NCI-H2029 (cell line): ENCODE results near the gene C12orf76.
A peak's percentile ranks its signal among the peaks of the same experiment; 100 is the strongest.
"Not testable (repeated sequence)": the region's sequence is repeated elsewhere in the genome, so short reads cannot be mapped to it uniquely, and the experiment has no call there.

ENCODE experiments used
- DNase-seq: peaks from one replicate; lab custom pipeline; 2025; lab: John Stamatoyannopoulos, UW

Gene C12orf76

DNA sequence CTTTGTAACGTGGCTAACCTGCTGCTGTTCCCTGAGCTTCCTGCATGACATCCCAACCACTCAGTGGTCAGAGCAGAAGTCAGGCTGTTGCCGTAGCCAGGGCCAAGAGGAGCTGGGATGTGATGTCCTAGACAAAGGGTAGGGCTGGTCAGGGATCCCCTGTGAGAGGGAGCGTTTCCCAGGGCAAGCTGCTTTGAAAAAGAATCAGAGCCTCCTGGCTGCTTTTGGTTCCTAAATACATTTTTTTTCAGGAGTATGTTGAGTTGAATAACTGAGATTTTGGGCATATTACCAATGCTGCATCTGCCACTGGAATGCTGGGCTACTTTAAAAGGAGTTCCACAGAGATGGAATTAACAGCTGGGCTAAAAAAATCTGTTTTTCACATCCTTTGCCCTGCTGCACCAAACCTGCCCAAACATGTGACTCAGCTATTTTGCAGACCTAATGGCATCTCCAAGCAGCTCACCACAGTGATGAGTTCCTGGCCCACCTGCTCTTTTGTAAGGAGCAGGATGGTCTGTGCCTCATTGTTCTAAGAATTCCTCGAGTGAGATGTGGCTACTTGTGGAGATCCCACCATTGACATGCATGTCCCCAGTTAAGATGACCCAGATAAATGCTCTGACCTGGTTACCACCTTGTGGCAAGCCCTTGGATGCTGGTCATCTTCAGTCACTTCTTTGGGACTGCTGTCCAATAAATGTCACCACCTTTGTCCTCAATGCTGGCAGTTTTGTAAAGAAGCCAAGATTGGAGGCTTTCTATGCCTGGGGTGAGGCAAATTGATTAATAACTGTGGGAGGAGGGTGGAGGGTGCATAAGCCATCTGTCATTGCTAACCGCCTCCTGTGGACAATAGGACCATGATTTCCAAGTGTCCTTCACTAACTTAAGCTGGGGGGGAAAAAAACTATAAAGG is 25.0 kb downstream of the C12orf76 start:
- DNase-seq: no peak

DNA sequence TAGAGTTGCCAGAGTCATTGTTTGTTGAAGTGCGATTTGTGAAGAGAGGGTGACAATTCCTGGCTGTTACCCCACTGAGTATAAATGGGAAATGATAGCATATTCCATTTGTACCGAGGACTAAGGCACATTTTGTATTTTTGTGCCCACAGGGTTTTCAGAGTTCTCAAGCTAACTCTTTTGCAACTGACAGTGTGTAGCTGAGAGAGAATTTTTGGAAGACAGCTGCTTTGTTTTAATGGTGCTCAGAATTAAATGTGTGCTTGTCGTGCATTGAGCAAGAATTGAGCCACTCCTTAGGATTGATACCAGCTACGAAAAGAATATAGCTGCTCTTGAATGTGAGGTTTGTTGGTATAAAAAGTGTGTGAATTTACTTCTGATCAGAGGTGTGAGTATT is 27.4 kb downstream of the C12orf76 start:
- no peak for DNase-seq

DNA sequence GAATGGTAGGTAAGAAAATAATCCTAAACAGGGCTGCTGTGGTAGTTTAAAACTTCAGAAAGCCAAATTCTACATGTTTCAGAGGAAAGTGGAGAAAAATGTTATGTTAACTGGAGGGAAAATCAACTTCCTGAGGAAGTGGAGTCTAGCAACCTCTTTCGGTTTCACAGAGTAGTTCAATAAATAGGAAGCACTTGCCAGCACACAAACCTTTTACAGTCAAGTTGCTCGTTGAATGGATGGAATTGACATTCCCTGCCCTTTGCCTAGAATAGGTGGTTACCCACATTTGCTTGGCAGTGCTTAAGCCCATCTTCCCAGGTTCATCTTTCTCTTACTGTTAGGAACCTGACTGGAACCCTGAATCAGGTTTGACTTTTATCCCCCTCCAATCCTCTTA is 33.2 kb downstream of the C12orf76 start:
- no peak for DNase-seq

GRCh38 chr12:110012659-110013058 is 35.7 kb downstream of the C12orf76 start:
- DNase-seq: no peak

GRCh38 chr12:110012137-110012536 is 36.2 kb downstream of the C12orf76 start:
- no peak for DNase-seq

- no peak for DNase-seq
Measured at GRCh38 chr12:110010853-110011723, 37.2 kb downstream of the C12orf76 start.

- not testable (repeated sequence) for DNase-seq
Measured at GRCh38 chr12:110008681-110009398, 39.5 kb downstream of the C12orf76 start.

DNA sequence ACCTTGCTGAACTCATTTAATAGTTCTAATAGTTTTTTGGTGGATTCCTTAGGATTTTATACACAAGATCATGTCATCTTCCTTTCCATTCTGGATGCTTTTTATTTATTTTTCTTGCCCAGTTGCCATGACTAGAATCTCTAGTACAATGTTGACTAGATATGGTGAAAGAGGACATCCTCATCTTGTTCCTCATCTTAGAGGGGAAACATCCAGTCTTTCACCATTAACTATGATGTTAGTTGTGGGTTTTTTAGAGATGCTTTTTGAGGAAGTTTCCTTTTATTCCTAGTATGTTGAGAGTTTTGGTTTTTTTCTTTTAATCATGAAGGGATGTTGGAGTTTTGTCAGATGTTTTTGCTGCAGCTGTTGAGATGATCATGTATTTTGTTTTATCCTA is 40.4 kb downstream of the C12orf76 start:
- DNase-seq: no peak

DNA sequence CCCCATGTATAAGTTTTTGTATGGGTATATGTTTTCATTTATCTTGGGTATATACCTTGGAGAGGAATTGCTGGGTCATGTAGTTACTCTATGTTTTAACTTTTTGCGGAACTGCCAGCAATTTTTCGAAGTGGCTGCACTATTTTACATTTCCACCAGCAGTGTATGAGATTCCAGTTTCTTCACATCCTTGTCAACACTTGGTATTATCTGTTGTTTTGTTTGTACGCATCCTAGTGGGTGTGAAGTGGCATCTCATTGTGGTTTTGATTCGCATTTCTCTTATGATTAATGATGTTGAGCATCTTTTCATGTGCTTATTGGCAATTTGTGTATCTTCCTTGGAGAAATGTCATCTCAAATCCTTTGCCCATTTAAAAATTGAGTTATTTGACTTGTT is 42.2 kb downstream of the C12orf76 start:
- DNase-seq: no peak

- no peak for DNase-seq
Measured at GRCh38 chr12:110005319-110005973, 42.9 kb downstream of the C12orf76 start.

DNA sequence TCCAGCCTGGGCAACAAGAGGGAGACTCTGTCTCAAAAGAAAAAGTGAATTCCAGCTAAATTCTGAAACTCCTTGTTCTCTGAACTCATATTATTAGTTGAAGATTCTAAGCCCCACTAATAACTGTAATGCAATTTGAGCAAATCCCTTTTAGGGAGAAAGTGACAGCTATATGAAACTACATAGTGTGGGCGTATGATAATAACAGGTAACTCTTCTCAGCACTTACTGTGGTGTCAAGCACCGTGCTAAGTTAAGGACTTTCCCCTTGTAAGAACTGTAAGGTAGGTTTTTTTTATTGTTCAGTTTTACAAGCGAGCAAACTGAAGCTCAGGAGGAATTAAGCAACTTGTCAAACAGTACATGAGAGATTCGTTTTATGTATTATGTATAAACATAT is 43.7 kb downstream of the C12orf76 start:
- no peak for DNase-seq

GRCh38 chr12:110002676-110003515 is 45.4 kb downstream of the C12orf76 start:
- no peak for DNase-seq

DNA sequence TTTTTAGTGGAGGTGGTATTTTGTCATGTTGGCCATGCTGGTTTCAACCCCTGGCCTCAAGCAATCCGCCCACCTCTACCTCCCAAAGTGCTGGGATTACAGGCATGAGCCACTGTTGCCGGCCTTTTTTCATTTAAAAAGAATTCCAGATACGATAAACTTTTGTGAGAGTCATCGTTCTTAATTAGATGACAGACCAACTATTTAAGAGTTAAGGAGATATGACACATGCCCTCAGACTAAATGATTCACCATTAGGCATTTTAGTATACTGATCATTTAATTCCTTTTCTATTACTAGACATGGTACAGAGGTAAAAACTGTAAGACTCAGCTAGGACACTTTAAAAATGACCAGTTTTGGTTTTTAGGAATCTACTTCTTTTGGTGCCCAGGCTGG is 46.7 kb downstream of the C12orf76 start:
- no peak for DNase-seq

DNA sequence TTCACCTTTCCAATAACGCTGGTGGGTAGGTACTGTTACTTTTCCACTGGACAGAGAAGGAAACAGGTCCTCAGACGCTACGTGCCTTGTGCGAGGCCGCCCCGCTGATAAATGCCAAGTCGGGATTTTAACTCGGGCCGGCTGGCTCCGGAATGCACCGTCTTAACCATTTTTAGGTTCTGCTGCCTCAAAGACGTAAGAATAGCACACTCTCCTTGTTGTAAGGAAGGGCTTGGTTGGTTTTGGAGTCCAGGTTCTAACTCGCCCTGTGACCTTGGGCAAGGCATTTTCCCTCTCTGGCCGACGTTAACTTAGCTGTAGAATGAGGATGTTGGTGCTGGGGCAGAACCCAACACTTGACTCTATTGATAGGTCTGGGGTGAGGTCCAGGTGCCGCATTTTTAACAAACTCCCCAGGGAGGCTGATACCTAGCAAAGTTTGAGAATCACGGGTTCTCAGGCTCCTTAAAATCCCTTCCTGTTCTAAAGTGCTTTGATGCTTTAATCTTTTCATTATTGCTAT is 48.3 kb downstream of the C12orf76 start:
- DNase-seq: no peak

DNA sequence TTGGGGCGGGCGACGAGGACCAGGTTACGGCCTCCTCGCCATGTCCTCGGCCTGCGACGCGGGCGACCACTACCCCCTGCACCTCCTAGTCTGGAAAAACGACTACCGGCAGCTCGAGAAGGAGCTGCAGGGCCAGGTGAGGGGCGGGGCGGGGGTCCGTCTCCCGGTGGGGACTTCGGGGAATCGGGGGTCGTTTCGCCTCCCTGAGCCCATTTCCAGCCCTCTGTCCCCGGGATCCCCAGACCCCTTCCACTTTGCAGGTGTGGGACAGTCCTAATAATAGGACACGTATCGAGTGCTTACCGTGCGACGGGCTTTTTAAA is 48.7 kb downstream of the C12orf76 start:
- DNase-seq: no peak

GRCh38 chr12:109998904-109999648 is 49.2 kb downstream of the C12orf76 start, which contains the start of gene ANKRD13A:
ANKRD13A (plus strand) TSS chr12:109999430; CDS start chr12:109999689, 259 bp downstream.
- DNase-seq: peak; percentile 84

GRCh38 chr12:109998241-109998903 is 50.0 kb downstream of the C12orf76 start:
- no peak for DNase-seq

GRCh38 chr12:109997393-109997792 is 50.9 kb downstream of the C12orf76 start:
- DNase-seq: no peak

DNA sequence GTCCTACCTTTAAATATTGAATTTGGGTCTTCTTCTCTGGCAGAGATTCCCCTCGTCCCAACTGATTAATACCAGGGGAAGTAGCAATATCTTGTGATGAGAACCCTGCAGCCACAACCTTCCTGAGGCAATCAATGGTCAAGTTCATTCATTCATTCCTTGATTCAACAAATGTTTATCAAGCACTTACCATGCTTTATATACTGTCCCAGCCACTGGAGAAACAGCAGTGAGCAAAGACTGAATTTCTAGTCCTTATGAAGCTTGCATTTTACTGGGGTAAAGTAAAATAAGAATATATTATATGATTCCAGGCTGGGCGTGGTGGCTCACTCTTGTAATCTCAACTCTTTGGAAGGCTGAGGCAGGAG is 51.9 kb downstream of the C12orf76 start:
- DNase-seq: no peak
